Measurements from ENCODE around the gene ARNT2. TPM values are rescaled to one million over a fixed set of nuclear protein-coding genes. Genes with fewer than 3 reads are reported as not detected.

ARNT2 gene
- polyA plus RNA-seq, 1 of the 3 experiments (the other 2 are of a cell fraction) = 17.0 TPM

DNA sequence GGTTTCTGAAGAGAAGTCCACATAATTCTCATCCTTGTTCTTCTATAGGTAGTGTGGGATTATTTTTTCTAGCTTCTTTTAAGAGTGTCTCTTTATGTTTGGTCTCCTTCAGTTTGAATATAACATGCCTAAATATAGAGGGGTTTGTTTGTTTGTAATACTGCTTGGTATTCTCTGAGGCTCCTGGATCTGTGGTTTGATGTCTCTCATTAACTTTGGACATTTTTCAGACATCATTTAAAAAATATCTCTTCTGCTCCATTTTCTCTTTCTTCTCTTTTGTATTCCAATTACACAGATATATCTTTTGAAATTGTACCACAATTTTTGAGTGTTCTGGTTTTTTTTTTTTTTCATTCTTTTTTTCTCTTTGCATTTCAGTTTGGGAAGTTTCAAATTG is 113.1 kb downstream of the ARNT2 start:
- H3K9me2 ChIP-seq = no peaks in the 10 kb centered on the region
- DNase-seq = no peak
- H3K4me2 ChIP-seq = no peak overlapping the region
- H4K20me1 ChIP-seq (ENCODE audit: insufficient read depth) = no peaks in the 10 kb centered on the region
- TF ChIP-seq EP300 (IDR thresholded peaks at IDR 0.05; ENCODE audit: borderline replicate concordance in 1 of 2, low read depth in 1 of 2, low read length in 1 of 2) (no peak), GABPA (IDR thresholded peaks at IDR 0.05; ENCODE audit: low read depth) (no peak), SMC3 (IDR thresholded peaks at IDR 0.05; ENCODE audit: low read depth, low read length) (no peak), SIN3A (IDR thresholded peaks at IDR 0.05; ENCODE audit: borderline replicate concordance, low read depth, low read length) (no peak)
- TF ChIP-seq, protein P1, sequence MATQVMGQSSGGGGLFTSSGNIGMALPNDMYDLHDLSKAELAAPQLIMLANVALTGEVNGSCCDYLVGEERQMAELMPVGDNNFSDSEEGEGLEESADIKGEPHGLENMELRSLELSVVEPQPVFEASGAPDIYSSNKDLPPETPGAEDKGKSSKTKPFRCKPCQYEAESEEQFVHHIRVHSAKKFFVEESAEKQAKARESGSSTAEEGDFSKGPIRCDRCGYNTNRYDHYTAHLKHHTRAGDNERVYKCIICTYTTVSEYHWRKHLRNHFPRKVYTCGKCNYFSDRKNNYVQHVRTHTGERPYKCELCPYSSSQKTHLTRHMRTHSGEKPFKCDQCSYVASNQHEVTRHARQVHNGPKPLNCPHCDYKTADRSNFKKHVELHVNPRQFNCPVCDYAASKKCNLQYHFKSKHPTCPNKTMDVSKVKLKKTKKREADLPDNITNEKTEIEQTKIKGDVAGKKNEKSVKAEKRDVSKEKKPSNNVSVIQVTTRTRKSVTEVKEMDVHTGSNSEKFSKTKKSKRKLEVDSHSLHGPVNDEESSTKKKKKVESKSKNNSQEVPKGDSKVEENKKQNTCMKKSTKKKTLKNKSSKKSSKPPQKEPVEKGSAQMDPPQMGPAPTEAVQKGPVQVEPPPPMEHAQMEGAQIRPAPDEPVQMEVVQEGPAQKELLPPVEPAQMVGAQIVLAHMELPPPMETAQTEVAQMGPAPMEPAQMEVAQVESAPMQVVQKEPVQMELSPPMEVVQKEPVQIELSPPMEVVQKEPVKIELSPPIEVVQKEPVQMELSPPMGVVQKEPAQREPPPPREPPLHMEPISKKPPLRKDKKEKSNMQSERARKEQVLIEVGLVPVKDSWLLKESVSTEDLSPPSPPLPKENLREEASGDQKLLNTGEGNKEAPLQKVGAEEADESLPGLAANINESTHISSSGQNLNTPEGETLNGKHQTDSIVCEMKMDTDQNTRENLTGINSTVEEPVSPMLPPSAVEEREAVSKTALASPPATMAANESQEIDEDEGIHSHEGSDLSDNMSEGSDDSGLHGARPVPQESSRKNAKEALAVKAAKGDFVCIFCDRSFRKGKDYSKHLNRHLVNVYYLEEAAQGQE (IDR thresholded peaks at IDR 0.05; ENCODE audit: low read depth, low read length) = no peak
- TF ChIP-seq, protein P2, sequence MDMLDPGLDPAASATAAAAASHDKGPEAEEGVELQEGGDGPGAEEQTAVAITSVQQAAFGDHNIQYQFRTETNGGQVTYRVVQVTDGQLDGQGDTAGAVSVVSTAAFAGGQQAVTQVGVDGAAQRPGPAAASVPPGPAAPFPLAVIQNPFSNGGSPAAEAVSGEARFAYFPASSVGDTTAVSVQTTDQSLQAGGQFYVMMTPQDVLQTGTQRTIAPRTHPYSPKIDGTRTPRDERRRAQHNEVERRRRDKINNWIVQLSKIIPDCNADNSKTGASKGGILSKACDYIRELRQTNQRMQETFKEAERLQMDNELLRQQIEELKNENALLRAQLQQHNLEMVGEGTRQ (IDR thresholded peaks at IDR 0.05; ENCODE audit: borderline replicate concordance, low read depth, low read length) = no peak
- H3K9ac ChIP-seq = no peak overlapping the region
- no peak overlapping the region for H3K4me3 ChIP-seq (ENCODE audit: low read depth in 2 of 2, low read length in 1 of 2)
- H3K27me3 ChIP-seq (ENCODE audit: insufficient read depth) = no peaks in the 10 kb centered on the region
- H3K79me2 ChIP-seq (ENCODE audit: insufficient read depth) = no peaks in the 10 kb centered on the region
- no peak overlapping the region for H3K27ac ChIP-seq (ENCODE audit: low read depth in 2 of 2, low read length in 1 of 2)
- H3K36me3 ChIP-seq (replicated peaks in 1 of 2; ENCODE audit: control insufficient read depth in 1 of 2, insufficient read depth in 2 of 2, low read length in 1 of 2) = peaks cover 4 to 41% of the 10 kb centered on the region in 2 experiments
- no peak overlapping the region for H2AFZ ChIP-seq (ENCODE audit: low read depth)
- no peaks in the 10 kb centered on the region for H3F3A ChIP-seq (replicated peaks; ENCODE audit: insufficient read depth)
- peaks cover 13% of the 10 kb centered on the region for H3K9me3 ChIP-seq
- CTCF ChIA-PET = no interaction called here
- POLR2A ChIA-PET = no interaction called here
- H3K4me1 ChIP-seq (ENCODE audit: control insufficient read depth in 1 of 2, insufficient read depth in 2 of 2, low read depth in 1 of 2, low read length in 1 of 2) = peaks cover 0 to 6% of the 10 kb centered on the region in 2 experiments; a peak in 1 of 4 replicates

DNA sequence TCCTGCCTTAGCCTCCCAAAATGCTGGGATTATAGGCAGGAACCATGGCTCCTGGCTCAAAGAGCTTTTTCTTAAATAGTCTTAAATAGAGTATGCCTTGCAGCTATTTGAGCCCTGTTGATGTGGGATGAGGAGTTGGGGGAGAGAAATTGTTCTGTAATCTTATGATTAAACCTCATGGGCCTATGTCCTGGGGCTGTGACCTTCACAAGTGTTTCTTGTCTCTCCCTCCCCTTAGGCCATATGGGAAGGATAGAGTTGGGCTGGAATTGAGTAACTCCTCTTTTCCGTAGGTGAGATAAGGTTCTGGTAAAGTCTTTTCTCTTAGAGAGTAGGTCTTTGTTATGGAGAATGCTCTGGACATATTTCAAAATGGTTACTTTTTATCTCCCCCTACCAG is 114.3 kb downstream of the ARNT2 start:
- DNase-seq = no peak
- H3K9me2 ChIP-seq = no peaks in the 10 kb centered on the region
- no peaks in the 10 kb centered on the region for H3K79me2 ChIP-seq (ENCODE audit: insufficient read depth)
- H3K4me2 ChIP-seq = no peak overlapping the region
- ChIA-PET POLR2A (no interaction called here), CTCF (interaction anchor here (0.8 kb wide), 1 partner anchor 49 kb away, joined by 3 read pairs; no protein-coding TSS in a partner anchor)
- H3K9me3 ChIP-seq = peaks cover 13% of the 10 kb centered on the region
- H3K36me3 ChIP-seq (replicated peaks in 1 of 2; ENCODE audit: control insufficient read depth in 1 of 2, insufficient read depth in 2 of 2, low read length in 1 of 2) = peaks cover 4 to 41% of the 10 kb centered on the region in 2 experiments
- H3F3A ChIP-seq (replicated peaks; ENCODE audit: insufficient read depth) = no peaks in the 10 kb centered on the region
- H2AFZ ChIP-seq (ENCODE audit: low read depth) = no peak overlapping the region
- H3K27ac ChIP-seq (ENCODE audit: low read depth in 2 of 2, low read length in 1 of 2) = no peak overlapping the region
- no peaks in the 10 kb centered on the region for H4K20me1 ChIP-seq (ENCODE audit: insufficient read depth)
- no peak overlapping the region for H3K9ac ChIP-seq
- no peaks in the 10 kb centered on the region for H3K27me3 ChIP-seq (ENCODE audit: insufficient read depth)
- H3K4me3 ChIP-seq (ENCODE audit: low read depth in 2 of 2, low read length in 1 of 2) = no peak overlapping the region
- TF ChIP-seq RCOR1 (IDR thresholded peaks at IDR 0.05; ENCODE audit: low read length) (no peak), SIN3A (IDR thresholded peaks at IDR 0.05; ENCODE audit: borderline replicate concordance, low read depth, low read length) (no peak)
- H3K4me1 ChIP-seq (ENCODE audit: control insufficient read depth in 1 of 2, insufficient read depth in 2 of 2, low read depth in 1 of 2, low read length in 1 of 2) = no peaks in the 10 kb centered on the region
- WGBS (ENCODE audit: low lambda C conversion rate) = 100% methylated on average over 1 of the region's 1 CpG
